K562 (cell line): ENCODE data around the gene MRFAP1. TPM values are rescaled to one million over a fixed set of nuclear protein-coding genes. Genes with fewer than 3 reads are reported as not detected.
A peak's percentile ranks its signal among the peaks of the same experiment; 100 is the strongest.

Source experiments
- BRF1 ChIP-seq: IDR thresholded peaks from 3 replicates; pipeline ENCODE4 v1.6.1; 2011; ENCODE audit warnings: borderline replicate concordance, mild to moderate bottlenecking; ENCODE audit not compliant: insufficient read length; ENCODE audit errors: extremely low read depth
- CEBPB ChIP-seq: fragments of 450-650 bp; IDR thresholded peaks from 2 replicates; pipeline ENCODE4 v1.6.1; 2016; ENCODE audit warnings: missing genetic modification characterization, missing compliant biosample characterization
- CHD2 ChIP-seq: IDR thresholded peaks from 2 replicates; pipeline ENCODE4 v1.6.1; 2011; ENCODE audit warnings: low read depth, low read length
- HEY1 ChIP-seq: fragments of 250-450 bp; sonication (Bioruptor Pico); IDR thresholded peaks from 2 replicates; pipeline ENCODE4 v1.5.0; 2020; ENCODE audit warnings: mild to moderate bottlenecking, moderate library complexity, borderline replicate concordance
- NFRKB ChIP-seq: fragments of 450-650 bp; IDR thresholded peaks from 2 replicates; pipeline ENCODE4 v1.6.1; 2016; ENCODE audit warnings: low read depth
- NR3C1 ChIP-seq: sonication (generic); formaldehyde crosslinking; IDR thresholded peaks from 2 replicates; pipeline ENCODE4 v1.8.1; 2022; ENCODE audit warnings: missing genetic modification reagents
- RBM15 ChIP-seq: fragments of 200-400 bp; formaldehyde crosslinking; IDR thresholded peaks from 2 replicates; pipeline ENCODE4 v1.6.1; 2018; ENCODE audit warnings: mild to moderate bottlenecking, low read length, moderate library complexity; ENCODE audit not compliant: insufficient read depth
- SIN3A ChIP-seq, 2 experiments: fragments of 150-350 bp in 1 of 2; IDR thresholded peaks; 2 replicates each; pipeline ENCODE4 v1.6.1; 2011 to 2016; ENCODE audit warnings: borderline replicate concordance in 2 of 2, low read depth in 2 of 2, low read length in 2 of 2, mild to moderate bottlenecking in 2 of 2, moderate library complexity in 2 of 2; ENCODE audit not compliant: control insufficient read depth in 1 of 2
- TGIF2 ChIP-seq: sonication (generic); formaldehyde crosslinking; IDR thresholded peaks from 2 replicates; pipeline ENCODE4 v1.8.1; 2022; ENCODE audit warnings: mild to moderate bottlenecking, missing genetic modification reagents, moderate library complexity
- ZBTB17 ChIP-seq: fragments of 450-650 bp; formaldehyde crosslinking; IDR thresholded peaks from 2 replicates; pipeline ENCODE4 v1.4.0; 2020; ENCODE audit warnings: mild to moderate bottlenecking
- polyA plus RNA-seq, 8 experiments: library from polyadenylated mRNA; depleted of rRNA in 4 of 8; stranded (reverse) in 5 of 8; unstranded in 3 of 8; fragments of >200 nt; fragmentation: Nextera tagmentation in 2 of 8; fragmentation: Illumina TruSeq in 1 of 8; extraction: Ambion mirVana in 2 of 8; extraction: Trizol in 1 of 8; gene quantifications; 2 replicates each; pipeline versions ENCODE4 v1.2.1 to v1.2.3, GENCODE V29; 2011 to 2014; ENCODE audit warnings: inconsistent platforms in 1 of 8, missing spikeins in 1 of 8
- total RNA-seq, 7 experiments: library from RNA; depleted of rRNA in 6 of 7; stranded (reverse); fragments of >200 nt in 6 of 7; fragmentation: Illumina TruSeq in 2 of 7; extraction: Trizol in 2 of 7; gene quantifications; 2 replicates each; pipeline versions ENCODE4 v1.2.1 to v1.2.3, GENCODE V29; 2011 to 2021; ENCODE audit warnings: low replicate concordance in 1 of 7
- TF ChIP-seq, protein P1 (sequence below): IDR thresholded peaks from 3 replicates; pipeline ENCODE4 v1.6.1; 2011; ENCODE audit warnings: borderline replicate concordance, mild to moderate bottlenecking, moderate library complexity; ENCODE audit not compliant: insufficient read length; ENCODE audit errors: extremely low read depth
- TF ChIP-seq, protein P2 (sequence below): fragments of 250-450 bp; sonication (Bioruptor Pico); IDR thresholded peaks from 2 replicates; pipeline ENCODE4 v1.8.0; 2021; ENCODE audit warnings: mild to moderate bottlenecking, moderate library complexity
- TF ChIP-seq, protein P3 (sequence below): fragments of 200-800 bp; sonication (Bioruptor generic); IDR thresholded peaks from 2 replicates; pipeline ENCODE4 v1.6.1; 2017; ENCODE audit warnings: missing genetic modification characterization, missing compliant biosample characterization
- TF ChIP-seq, protein P4 (sequence below): sonication (generic); formaldehyde crosslinking; IDR thresholded peaks from 2 replicates; pipeline ENCODE4 v1.8.1; 2023; ENCODE audit warnings: missing genetic modification reagents, mild to moderate bottlenecking, borderline replicate concordance

Gene MRFAP1
- total and polyA plus RNA-seq, 9 of the 15 experiments (the other 6 are each of a cell fraction or from before 2014, with no cell fraction given) = 46.0 to 270 (median 151) TPM

DNA sequence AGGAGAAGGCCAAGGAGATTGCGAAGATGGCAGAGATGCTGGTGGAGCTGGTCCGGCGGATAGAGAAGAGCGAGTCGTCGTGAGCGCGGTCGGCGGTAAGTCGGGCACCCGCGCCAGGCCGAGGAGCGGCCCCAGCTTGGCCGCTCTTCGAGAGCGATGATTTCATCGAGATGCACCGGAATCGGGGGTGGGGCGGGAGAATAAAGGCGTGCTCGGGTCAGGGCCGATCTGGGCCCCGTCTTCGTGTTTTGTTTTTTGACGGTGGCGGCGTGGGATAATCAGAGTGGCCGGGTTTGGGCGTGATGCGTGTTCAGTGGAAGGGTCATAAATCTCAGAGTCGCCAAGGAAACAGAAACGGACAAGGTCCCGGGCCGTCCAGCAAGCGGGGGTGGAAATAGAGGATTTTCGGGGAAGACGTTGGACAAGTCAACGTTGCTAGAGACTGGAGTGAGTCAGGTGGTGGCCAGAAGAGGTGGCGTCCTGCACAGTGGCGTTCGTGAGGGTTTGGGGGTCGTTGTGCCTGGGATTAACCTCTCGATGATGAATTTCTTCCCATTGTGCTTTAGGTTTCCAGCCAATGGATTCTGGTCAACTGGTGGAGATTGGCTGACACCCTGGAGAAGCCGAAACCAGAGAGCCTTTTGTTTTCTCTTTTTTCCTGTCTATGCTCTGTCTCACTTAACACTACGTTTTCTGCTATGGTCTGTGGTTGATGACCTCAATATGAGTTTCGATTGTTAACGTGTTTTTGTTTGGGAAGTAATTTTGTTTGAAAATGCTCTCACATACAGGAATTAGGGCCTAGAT, 882 bp downstream of the MRFAP1 start (continued):
- TF ChIP-seq, protein P1, sequence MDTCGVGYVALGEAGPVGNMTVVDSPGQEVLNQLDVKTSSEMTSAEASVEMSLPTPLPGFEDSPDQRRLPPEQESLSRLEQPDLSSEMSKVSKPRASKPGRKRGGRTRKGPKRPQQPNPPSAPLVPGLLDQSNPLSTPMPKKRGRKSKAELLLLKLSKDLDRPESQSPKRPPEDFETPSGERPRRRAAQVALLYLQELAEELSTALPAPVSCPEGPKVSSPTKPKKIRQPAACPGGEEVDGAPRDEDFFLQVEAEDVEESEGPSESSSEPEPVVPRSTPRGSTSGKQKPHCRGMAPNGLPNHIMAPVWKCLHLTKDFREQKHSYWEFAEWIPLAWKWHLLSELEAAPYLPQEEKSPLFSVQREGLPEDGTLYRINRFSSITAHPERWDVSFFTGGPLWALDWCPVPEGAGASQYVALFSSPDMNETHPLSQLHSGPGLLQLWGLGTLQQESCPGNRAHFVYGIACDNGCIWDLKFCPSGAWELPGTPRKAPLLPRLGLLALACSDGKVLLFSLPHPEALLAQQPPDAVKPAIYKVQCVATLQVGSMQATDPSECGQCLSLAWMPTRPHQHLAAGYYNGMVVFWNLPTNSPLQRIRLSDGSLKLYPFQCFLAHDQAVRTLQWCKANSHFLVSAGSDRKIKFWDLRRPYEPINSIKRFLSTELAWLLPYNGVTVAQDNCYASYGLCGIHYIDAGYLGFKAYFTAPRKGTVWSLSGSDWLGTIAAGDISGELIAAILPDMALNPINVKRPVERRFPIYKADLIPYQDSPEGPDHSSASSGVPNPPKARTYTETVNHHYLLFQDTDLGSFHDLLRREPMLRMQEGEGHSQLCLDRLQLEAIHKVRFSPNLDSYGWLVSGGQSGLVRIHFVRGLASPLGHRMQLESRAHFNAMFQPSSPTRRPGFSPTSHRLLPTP = no peak
- TF ChIP-seq, protein P2, sequence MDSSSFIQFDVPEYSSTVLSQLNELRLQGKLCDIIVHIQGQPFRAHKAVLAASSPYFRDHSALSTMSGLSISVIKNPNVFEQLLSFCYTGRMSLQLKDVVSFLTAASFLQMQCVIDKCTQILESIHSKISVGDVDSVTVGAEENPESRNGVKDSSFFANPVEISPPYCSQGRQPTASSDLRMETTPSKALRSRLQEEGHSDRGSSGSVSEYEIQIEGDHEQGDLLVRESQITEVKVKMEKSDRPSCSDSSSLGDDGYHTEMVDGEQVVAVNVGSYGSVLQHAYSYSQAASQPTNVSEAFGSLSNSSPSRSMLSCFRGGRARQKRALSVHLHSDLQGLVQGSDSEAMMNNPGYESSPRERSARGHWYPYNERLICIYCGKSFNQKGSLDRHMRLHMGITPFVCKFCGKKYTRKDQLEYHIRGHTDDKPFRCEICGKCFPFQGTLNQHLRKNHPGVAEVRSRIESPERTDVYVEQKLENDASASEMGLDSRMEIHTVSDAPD (CRISPR knock-in tag) = no peak
- TF ChIP-seq TGIF2 (CRISPR knock-in tag) (no peak), ZBTB17 (CRISPR knock-in tag) (no peak), NR3C1 (CRISPR knock-in tag) (no peak), CHD2 (no peak), BRF1 (no peak), NFRKB (no peak), CEBPB (no peak), HEY1 (CRISPR knock-in tag) (no peak), RBM15 (no peak), SIN3A (IDR thresholded peaks at IDR 0.05; ENCODE audit: borderline replicate concordance in 2 of 2, control insufficient read depth in 1 of 2, low read depth in 2 of 2, low read length in 2 of 2) (peak; percentile 33 to 41; a peak in 1 of 4 replicates)
- TF ChIP-seq, protein P3, sequence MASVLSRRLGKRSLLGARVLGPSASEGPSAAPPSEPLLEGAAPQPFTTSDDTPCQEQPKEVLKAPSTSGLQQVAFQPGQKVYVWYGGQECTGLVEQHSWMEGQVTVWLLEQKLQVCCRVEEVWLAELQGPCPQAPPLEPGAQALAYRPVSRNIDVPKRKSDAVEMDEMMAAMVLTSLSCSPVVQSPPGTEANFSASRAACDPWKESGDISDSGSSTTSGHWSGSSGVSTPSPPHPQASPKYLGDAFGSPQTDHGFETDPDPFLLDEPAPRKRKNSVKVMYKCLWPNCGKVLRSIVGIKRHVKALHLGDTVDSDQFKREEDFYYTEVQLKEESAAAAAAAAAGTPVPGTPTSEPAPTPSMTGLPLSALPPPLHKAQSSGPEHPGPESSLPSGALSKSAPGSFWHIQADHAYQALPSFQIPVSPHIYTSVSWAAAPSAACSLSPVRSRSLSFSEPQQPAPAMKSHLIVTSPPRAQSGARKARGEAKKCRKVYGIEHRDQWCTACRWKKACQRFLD (CRISPR knock-in tag) = no peak
- TF ChIP-seq, protein P4, sequence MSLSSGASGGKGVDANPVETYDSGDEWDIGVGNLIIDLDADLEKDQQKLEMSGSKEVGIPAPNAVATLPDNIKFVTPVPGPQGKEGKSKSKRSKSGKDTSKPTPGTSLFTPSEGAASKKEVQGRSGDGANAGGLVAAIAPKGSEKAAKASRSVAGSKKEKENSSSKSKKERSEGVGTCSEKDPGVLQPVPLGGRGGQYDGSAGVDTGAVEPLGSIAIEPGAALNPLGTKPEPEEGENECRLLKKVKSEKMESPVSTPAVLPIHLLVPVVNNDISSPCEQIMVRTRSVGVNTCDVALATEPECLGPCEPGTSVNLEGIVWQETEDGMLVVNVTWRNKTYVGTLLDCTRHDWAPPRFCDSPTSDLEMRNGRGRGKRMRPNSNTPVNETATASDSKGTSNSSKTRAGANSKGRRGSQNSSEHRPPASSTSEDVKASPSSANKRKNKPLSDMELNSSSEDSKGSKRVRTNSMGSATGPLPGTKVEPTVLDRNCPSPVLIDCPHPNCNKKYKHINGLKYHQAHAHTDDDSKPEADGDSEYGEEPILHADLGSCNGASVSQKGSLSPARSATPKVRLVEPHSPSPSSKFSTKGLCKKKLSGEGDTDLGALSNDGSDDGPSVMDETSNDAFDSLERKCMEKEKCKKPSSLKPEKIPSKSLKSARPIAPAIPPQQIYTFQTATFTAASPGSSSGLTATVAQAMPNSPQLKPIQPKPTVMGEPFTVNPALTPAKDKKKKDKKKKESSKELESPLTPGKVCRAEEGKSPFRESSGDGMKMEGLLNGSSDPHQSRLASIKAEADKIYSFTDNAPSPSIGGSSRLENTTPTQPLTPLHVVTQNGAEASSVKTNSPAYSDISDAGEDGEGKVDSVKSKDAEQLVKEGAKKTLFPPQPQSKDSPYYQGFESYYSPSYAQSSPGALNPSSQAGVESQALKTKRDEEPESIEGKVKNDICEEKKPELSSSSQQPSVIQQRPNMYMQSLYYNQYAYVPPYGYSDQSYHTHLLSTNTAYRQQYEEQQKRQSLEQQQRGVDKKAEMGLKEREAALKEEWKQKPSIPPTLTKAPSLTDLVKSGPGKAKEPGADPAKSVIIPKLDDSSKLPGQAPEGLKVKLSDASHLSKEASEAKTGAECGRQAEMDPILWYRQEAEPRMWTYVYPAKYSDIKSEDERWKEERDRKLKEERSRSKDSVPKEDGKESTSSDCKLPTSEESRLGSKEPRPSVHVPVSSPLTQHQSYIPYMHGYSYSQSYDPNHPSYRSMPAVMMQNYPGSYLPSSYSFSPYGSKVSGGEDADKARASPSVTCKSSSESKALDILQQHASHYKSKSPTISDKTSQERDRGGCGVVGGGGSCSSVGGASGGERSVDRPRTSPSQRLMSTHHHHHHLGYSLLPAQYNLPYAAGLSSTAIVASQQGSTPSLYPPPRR (CRISPR knock-in tag) = no peak
